ENCODE data around the gene EPSTI1.

DNA sequence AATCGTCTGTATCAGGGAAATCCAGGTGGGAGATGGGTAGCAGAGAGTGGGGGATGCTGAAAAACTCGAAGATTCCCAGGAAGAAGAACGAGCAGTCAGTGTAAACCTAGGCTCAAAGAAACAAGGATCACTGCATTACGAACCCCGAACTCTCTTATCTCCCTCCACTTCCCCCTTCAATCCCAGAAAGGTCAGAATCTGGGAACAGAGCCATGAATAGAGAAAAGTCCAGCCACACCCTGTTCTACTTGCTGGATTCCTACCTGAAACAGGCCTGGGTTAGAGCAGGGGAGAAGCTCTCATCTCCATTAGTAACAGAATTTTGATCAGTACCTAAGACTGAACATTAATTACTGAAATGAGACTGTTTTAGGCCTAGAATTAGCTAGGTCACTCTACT is 24.4 kb downstream of the EPSTI1 start:
- TF ChIP-seq, protein P1, sequence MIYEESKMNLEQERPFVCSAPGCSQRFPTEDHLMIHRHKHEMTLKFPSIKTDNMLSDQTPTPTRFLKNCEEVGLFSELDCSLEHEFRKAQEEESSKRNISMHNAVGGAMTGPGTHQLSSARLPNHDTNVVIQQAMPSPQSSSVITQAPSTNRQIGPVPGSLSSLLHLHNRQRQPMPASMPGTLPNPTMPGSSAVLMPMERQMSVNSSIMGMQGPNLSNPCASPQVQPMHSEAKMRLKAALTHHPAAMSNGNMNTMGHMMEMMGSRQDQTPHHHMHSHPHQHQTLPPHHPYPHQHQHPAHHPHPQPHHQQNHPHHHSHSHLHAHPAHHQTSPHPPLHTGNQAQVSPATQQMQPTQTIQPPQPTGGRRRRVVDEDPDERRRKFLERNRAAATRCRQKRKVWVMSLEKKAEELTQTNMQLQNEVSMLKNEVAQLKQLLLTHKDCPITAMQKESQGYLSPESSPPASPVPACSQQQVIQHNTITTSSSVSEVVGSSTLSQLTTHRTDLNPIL (CRISPR knock-in tag; IDR thresholded peaks at IDR 0.05; ENCODE audit: low read depth): no peak
- TF ChIP-seq SNAI2 (CRISPR knock-in tag; IDR thresholded peaks at IDR 0.05): no peak
- TF ChIP-seq, protein P2, sequence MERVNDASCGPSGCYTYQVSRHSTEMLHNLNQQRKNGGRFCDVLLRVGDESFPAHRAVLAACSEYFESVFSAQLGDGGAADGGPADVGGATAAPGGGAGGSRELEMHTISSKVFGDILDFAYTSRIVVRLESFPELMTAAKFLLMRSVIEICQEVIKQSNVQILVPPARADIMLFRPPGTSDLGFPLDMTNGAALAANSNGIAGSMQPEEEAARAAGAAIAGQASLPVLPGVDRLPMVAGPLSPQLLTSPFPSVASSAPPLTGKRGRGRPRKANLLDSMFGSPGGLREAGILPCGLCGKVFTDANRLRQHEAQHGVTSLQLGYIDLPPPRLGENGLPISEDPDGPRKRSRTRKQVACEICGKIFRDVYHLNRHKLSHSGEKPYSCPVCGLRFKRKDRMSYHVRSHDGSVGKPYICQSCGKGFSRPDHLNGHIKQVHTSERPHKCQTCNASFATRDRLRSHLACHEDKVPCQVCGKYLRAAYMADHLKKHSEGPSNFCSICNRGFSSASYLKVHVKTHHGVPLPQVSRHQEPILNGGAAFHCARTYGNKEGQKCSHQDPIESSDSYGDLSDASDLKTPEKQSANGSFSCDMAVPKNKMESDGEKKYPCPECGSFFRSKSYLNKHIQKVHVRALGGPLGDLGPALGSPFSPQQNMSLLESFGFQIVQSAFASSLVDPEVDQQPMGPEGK (CRISPR knock-in tag; IDR thresholded peaks at IDR 0.05; ENCODE audit: borderline replicate concordance): no peak
- no peak for TF ChIP-seq TOX (CRISPR knock-in tag; IDR thresholded peaks at IDR 0.05; ENCODE audit: borderline replicate concordance)
- no peak for TF ChIP-seq ZNF8 (CRISPR knock-in tag; IDR thresholded peaks at IDR 0.05)
- TF ChIP-seq OSR1 (CRISPR knock-in tag; IDR thresholded peaks at IDR 0.05): no peak

Data from SK-N-SH treated with all-trans-retinoic acid at 6 μM for 48 hours (cell line).